Mesenchymal stem cell (in vitro differentiated cells and primary cell): ENCODE results near the gene DNAH2.

Experiments used
- DNase-seq: peaks from one replicate; pipeline ENCODE4 v3.0.0-alpha.2; 2013
- H2AFZ ChIP-seq: one replicate; pipeline ENCODE4 v1.6.1; 2013; ENCODE audit warnings: low read depth, mild to moderate bottlenecking, control low read depth, inconsistent platforms, low read length, moderate library complexity
- H2AK5ac ChIP-seq: 2 replicates; pipeline ENCODE4 v1.6.1; 2013; ENCODE audit warnings: low read length, moderate library complexity, mild to moderate bottlenecking, inconsistent platforms; ENCODE audit not compliant: severe bottlenecking
- H2BK120ac ChIP-seq: one replicate; pipeline ENCODE4 v1.6.1; 2013; ENCODE audit warnings: low read depth, mild to moderate bottlenecking, inconsistent platforms, low read length, moderate library complexity
- H2BK12ac ChIP-seq, 2 experiments: one replicate each; pipeline ENCODE4 v1.6.1; 2013; ENCODE audit warnings: inconsistent platforms in 2 of 2, low read length in 2 of 2, mild to moderate bottlenecking in 2 of 2, moderate library complexity in 2 of 2, control low read depth in 1 of 2
- H2BK15ac ChIP-seq: one replicate; pipeline ENCODE4 v1.6.1; 2013; ENCODE audit warnings: mild to moderate bottlenecking, low read depth, inconsistent platforms; ENCODE audit not compliant: poor library complexity, severe bottlenecking
- H2BK5ac ChIP-seq: 2 replicates; pipeline ENCODE4 v1.6.1; 2013; ENCODE audit warnings: low read depth, mild to moderate bottlenecking, low read length, control low read depth, inconsistent platforms; ENCODE audit not compliant: poor library complexity, severe bottlenecking
- H3K14ac ChIP-seq, 2 experiments: one replicate each; pipeline ENCODE4 v1.6.1; 2013; ENCODE audit warnings: inconsistent platforms in 2 of 2, low read length in 2 of 2, control low read depth in 1 of 2, mild to moderate bottlenecking in 1 of 2, moderate library complexity in 1 of 2
- H3K18ac ChIP-seq, 2 experiments: one replicate each; pipeline ENCODE4 v1.6.1; 2013; ENCODE audit warnings: inconsistent platforms in 2 of 2, low read length in 2 of 2, control low read depth in 1 of 2, low read depth in 1 of 2, mild to moderate bottlenecking in 1 of 2
- H3K23ac ChIP-seq, 2 experiments: one replicate each; pipeline ENCODE4 v1.6.1; 2013; ENCODE audit warnings: inconsistent platforms in 2 of 2, low read length in 2 of 2, mild to moderate bottlenecking in 2 of 2, moderate library complexity in 2 of 2, control low read depth in 1 of 2
- H3K27ac ChIP-seq: 2 replicates; pipeline ENCODE4 v1.5.1; 2013; ENCODE audit warnings: mild to moderate bottlenecking, moderate library complexity, low read length, control low read depth, inconsistent platforms; ENCODE audit not compliant: poor library complexity, severe bottlenecking
- H3K27me3 ChIP-seq, 2 experiments: 2 replicates each; pipeline versions ENCODE4 v1.6.1 to v1.7.0; 2013; ENCODE audit warnings: low read length in 2 of 2, mild to moderate bottlenecking in 2 of 2, moderate library complexity in 2 of 2, control low read depth in 1 of 2, inconsistent platforms in 1 of 2; ENCODE audit not compliant: control insufficient read depth in 1 of 2, insufficient read depth in 1 of 2
- H3K36me3 ChIP-seq, 2 experiments: 2 replicates each; pipeline versions ENCODE4 v1.6.1 to v1.7.0; 2013; ENCODE audit warnings: low read length in 2 of 2, control low read depth in 1 of 2, inconsistent platforms in 1 of 2, low read depth in 1 of 2, mild to moderate bottlenecking in 1 of 2; ENCODE audit not compliant: insufficient read depth in 2 of 2, control insufficient read depth in 1 of 2
- H3K4ac ChIP-seq, 2 experiments: one replicate each; pipeline ENCODE4 v1.6.1; 2013; ENCODE audit warnings: inconsistent platforms in 2 of 2, low read length in 2 of 2, mild to moderate bottlenecking in 2 of 2, moderate library complexity in 2 of 2, control low read depth in 1 of 2, low read depth in 1 of 2
- H3K4me1 ChIP-seq: 2 replicates; pipeline ENCODE4 v1.6.1; 2013; ENCODE audit warnings: low read depth, low read length, control low read depth; ENCODE audit not compliant: control insufficient read depth, insufficient read depth
- H3K4me2 ChIP-seq: 2 replicates; pipeline ENCODE4 v1.6.1; 2013; ENCODE audit warnings: low read length, mild to moderate bottlenecking, inconsistent platforms; ENCODE audit not compliant: poor library complexity, severe bottlenecking
- H3K4me3 ChIP-seq, 2 experiments: 2 replicates each; pipeline versions ENCODE4 v1.5.1 to v1.7.0; 2013; ENCODE audit warnings: low read length in 2 of 2, mild to moderate bottlenecking in 2 of 2, control low read depth in 1 of 2, low read depth in 1 of 2; ENCODE audit not compliant: insufficient read depth in 1 of 2
- H3K79me1 ChIP-seq: replicated peaks from 2 replicates; pipeline ENCODE4 v1.6.1; 2013; ENCODE audit warnings: mild to moderate bottlenecking, control low read depth, low read length, inconsistent platforms; ENCODE audit not compliant: poor library complexity, severe bottlenecking
- H3K9ac ChIP-seq: 2 replicates; pipeline ENCODE4 v1.7.0; 2013; ENCODE audit warnings: mild to moderate bottlenecking, low read length, moderate library complexity
- H3K9me3 ChIP-seq: 2 replicates; pipeline ENCODE4 v1.7.0; 2013; ENCODE audit warnings: mild to moderate bottlenecking, low read length; ENCODE audit not compliant: control insufficient read depth
- H4K8ac ChIP-seq: one replicate; pipeline ENCODE4 v1.6.1; 2013; ENCODE audit warnings: inconsistent platforms, mild to moderate bottlenecking, low read length, moderate library complexity
- H4K91ac ChIP-seq: one replicate; pipeline ENCODE4 v1.6.1; 2013; ENCODE audit warnings: mild to moderate bottlenecking, low read length, inconsistent platforms
- WGBS: methylation state at CpG from one replicate; pipeline ENCODE4 v1.1.7; 2013; ENCODE audit warnings: mixed read lengths; 5-methylcytosine and 5-hydroxymethylcytosine counted together

DNAH2 gene

DNA sequence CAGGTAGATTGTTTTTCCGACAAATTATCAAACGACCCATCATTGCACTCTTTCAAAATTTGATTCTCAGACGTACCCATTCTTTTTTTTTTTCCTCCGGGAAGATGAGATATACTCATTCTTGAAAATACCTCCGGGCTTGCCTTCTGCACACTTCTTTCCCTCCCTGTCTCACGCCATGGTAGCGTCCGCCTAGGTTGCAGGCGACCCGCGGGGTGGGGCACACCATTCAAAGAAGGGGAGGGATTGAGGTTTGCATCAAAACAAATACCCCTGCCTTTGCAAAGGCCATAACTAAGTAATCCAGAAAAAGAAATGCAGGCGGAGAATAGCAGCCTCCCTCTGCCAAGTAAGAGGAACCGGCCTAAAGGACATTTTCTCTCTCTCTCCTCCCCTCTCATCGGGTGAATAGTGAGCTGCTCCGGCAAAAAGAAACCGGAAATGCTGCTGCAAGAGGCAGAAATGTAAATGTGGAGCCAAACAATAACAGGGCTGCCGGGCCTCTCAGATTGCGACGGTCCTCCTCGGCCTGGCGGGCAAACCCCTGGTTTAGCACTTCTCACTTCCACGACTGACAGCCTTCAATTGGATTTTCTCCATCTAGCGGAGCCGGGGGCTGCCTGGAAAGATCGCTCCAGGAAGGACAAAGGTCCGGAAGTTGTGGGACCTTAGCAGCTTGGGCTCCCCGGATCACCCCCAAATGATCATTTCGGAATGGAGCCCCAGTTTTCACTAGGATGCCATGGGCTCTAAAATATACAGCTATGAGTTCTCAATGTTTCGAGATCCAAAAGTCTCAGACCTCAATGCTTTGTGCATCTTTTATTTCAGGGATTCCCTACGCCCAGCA lies 31.1 kb upstream of the DNAH2 start:
- Histone ChIP-seq H3K4me1 (peaks cover 10% of the 10 kb centered on the region), H3K23ac (peak overlapping the region; percentile 32 to 93), H3K79me1 (peaks cover 18% of the 10 kb centered on the region), H2BK15ac (peak overlapping the region; percentile 67), H2AK5ac (peak overlapping the region; percentile 92), H3K4ac (peak overlapping the region; percentile 66 to 99), H4K8ac (peak overlapping the region; percentile 89), H3K9ac (peak overlapping the region; percentile 100), H2BK120ac (peak overlapping the region; percentile 64), H3K4me3 (peak overlapping the region; percentile 84 to 100), H3K18ac (peak overlapping the region; percentile 84 to 94), H3K27me3 (no peaks in the 10 kb centered on the region), H2BK12ac (no peak overlapping the region), H2BK5ac (peak overlapping the region; percentile 54), H3K9me3 (no peaks in the 10 kb centered on the region), H3K27ac (peak overlapping the region; percentile 97), H3K14ac (peak overlapping the region in 1 of 2 experiments; percentile 89), H2AFZ (no peak overlapping the region), H4K91ac (peak overlapping the region; percentile 94), H3K36me3 (peaks cover 0 to 18% of the 10 kb centered on the region in 2 experiments), H3K4me2 (peak overlapping the region; percentile 64)
- WGBS = under 1% methylated on average over 29 of the region's 30 CpGs
- DNase-seq = peak; percentile 93

DNA sequence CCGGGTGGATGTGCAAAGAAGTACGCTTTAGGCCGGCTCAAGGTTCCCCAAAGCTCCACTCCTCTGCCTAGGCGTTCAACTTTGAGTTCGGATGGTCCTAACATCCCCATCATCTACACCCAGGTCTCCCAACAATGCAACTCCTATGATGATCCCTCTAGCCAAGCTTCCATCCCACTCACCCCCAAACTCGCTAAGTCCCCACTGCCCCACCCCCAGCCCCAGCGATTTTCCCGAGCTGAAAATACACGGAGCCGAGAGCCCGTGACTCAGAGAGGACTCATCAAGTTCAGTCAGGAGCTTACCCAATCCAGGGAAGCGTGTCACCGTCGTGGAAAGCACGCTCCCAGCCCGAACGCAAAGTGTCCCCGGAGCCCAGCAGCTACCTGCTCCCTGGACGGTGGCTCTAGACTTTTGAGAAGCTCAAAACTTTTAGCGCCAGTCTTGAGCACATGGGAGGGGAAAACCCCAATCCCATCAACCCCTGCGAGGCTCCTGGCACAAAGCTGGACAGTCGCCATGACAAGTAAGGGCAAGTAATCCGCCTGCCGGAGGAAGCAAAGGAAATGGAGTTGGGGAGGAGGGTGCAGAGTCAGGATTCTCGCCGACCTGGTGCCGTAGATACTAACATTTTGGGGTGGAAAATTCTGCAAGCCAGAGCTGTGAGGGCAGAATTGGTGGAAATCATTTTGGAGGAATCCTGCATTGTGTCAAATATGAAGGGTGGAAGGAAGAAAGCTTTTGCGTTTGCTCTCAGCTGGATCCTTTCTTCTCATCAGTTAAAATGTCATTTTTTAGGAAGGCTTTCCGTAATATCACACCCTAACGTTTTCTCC lies 30.3 kb upstream of the DNAH2 start, which contains the start of gene TP53:
Gene TP53 (minus strand): TSS at position 419 of the 836 bp plus-strand sequence. CDS start 10,896 bp downstream, outside the sequence.
- peak within 1 kb of the TSS; percentile 89 for H4K8ac ChIP-seq
- peak within 1 kb of the TSS; percentile 94 for H4K91ac ChIP-seq
- H3K27ac ChIP-seq = peak within 1 kb of the TSS; percentile 97
- H3K79me1 ChIP-seq = peaks cover 18% of the 10 kb centered on the region
- no peaks in the 10 kb centered on the region for H3K9me3 ChIP-seq
- no peaks in the 10 kb centered on the region for H3K27me3 ChIP-seq
- H3K4me3 ChIP-seq = peak within 1 kb of the TSS; percentile 84 to 100
- H3K36me3 ChIP-seq = peaks cover 0 to 18% of the 10 kb centered on the region in 2 experiments
- peak within 1 kb of the TSS; percentile 64 for H2BK120ac ChIP-seq
- peak within 1 kb of the TSS; percentile 98 for H3K4me2 ChIP-seq
- peak within 1 kb of the TSS; percentile 67 for H2BK15ac ChIP-seq
- H2BK12ac ChIP-seq = peak within 1 kb of the TSS; percentile 11 to 51
- under 1% methylated on average over 28 of the region's 30 CpGs for WGBS
- peak within 1 kb of the TSS; percentile 66 to 99 for H3K4ac ChIP-seq
- H3K18ac ChIP-seq = peak within 1 kb of the TSS; percentile 84 to 94
- peaks cover 10% of the 10 kb centered on the region for H3K4me1 ChIP-seq
- peak within 1 kb of the TSS; percentile 72 for H2AFZ ChIP-seq
- peak within 1 kb of the TSS; percentile 92 for H2AK5ac ChIP-seq
- peak within 1 kb of the TSS; percentile 61 for H2BK5ac ChIP-seq
- peak within 1 kb of the TSS; percentile 100 for H3K9ac ChIP-seq
- DNase-seq = peak; percentile 95
- peak within 1 kb of the TSS; percentile 32 to 93 for H3K23ac ChIP-seq
- H3K14ac ChIP-seq = peak within 1 kb of the TSS; percentile 89 to 96

DNA sequence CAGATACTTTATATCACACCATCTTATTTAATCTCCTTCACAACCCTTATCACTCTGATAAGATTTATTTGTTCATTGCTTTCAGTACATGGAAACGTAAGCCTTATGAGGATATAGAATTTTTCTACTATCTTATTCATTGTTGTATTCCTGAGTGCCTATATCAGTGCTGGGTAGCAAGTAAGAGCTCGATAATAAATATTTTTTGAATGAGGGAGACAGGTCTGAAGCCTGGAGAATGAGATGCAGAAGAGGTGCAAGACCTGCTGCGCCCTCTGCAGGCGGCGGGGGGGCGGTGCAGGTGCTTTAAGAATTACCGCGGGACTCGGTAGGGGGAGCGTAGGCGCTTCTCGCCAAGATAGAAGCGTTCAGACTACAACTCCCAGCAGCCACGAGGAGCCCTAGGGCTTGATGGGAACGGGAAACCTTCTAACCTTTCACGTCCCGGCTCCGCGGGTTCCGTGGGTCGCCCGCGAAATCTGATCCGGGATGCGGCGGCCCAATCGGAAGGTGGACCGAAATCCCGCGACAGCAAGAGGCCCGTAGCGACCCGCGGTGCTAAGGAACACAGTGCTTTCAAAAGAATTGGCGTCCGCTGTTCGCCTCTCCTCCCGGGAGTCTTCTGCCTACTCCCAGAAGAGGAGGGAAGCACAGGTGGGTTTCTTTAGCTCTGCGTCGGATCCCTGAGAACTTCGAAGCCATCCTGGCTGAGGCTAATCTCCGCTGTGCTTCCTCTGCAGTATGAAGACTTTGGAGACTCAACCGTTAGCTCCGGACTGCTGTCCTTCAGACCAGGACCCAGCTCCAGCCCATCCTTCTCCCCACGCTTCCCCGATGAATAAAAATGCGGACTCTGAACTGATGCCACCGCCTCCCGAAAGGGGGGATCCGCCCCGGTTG lies 29.4 kb upstream of the DNAH2 start, which contains the start of gene WRAP53:
Gene WRAP53 (plus strand): TSS at position 570 of the 900 bp plus-strand sequence. CDS start 172 bp downstream, at position 742.
- Histone ChIP-seq H2AFZ (peak within 1 kb of the TSS; percentile 72), H3K23ac (no peak within 1 kb of the TSS), H4K8ac (no peak within 1 kb of the TSS), H2BK12ac (peak within 1 kb of the TSS in 1 of 2 experiments; percentile 51), H3K4me3 (peak within 1 kb of the TSS; percentile 84 to 100), H3K79me1 (peaks cover 20% of the 10 kb centered on the region), H2BK15ac (no peak within 1 kb of the TSS), H4K91ac (no peak within 1 kb of the TSS), H3K9ac (peak within 1 kb of the TSS; percentile 100), H3K4ac (peak within 1 kb of the TSS in 1 of 2 experiments; percentile 99), H2BK120ac (no peak within 1 kb of the TSS), H3K9me3 (no peaks in the 10 kb centered on the region), H3K27me3 (no peaks in the 10 kb centered on the region), H3K4me1 (peaks cover 10% of the 10 kb centered on the region), H3K14ac (peak within 1 kb of the TSS in 1 of 2 experiments; percentile 96), H3K18ac (peak within 1 kb of the TSS; percentile 59 to 84), H2AK5ac (peak within 1 kb of the TSS; percentile 27), H2BK5ac (peak within 1 kb of the TSS; percentile 61), H3K36me3 (peaks cover 3 to 21% of the 10 kb centered on the region in 2 experiments), H3K4me2 (peak within 1 kb of the TSS; percentile 98), H3K27ac (peak within 1 kb of the TSS; percentile 97)
- WGBS = 0% methylated on average over 50 of the region's 51 CpGs
- DNase-seq = peak; percentile 100
